Glutamatergic neuron (in vitro differentiated cells): Measurements from ENCODE around the gene DROSHA. TPM values are rescaled to one million over a fixed set of nuclear protein-coding genes. Genes with fewer than 3 reads are reported as not detected.

ENCODE experiments used
- DNase-seq: peaks from one replicate; pipeline ENCODE4 v3.0.0; 2022
- H3K27ac Mint-ChIP-seq: one replicate; pipeline ENCODE4 v1.8.0; 2020; ENCODE audit warnings: mild to moderate bottlenecking, mixed read lengths, inconsistent platforms; ENCODE audit not compliant: unreplicated experiment
- H3K27me3 Mint-ChIP-seq: one replicate; pipeline ENCODE4 v1.8.0; 2020; ENCODE audit warnings: mild to moderate bottlenecking, moderate library complexity, mixed read lengths, inconsistent platforms; ENCODE audit not compliant: unreplicated experiment
- H3K36me3 Mint-ChIP-seq: one replicate; pipeline ENCODE4 v1.8.0; 2020; ENCODE audit warnings: mild to moderate bottlenecking, mixed read lengths, inconsistent platforms; ENCODE audit not compliant: unreplicated experiment
- H3K4me1 Mint-ChIP-seq: one replicate; pipeline ENCODE4 v1.8.0; 2020; ENCODE audit warnings: mild to moderate bottlenecking, low read depth, mixed read lengths, inconsistent platforms; ENCODE audit not compliant: unreplicated experiment
- H3K4me3 Mint-ChIP-seq: one replicate; pipeline ENCODE4 v1.8.0; 2020; ENCODE audit warnings: mild to moderate bottlenecking, mixed read lengths, inconsistent platforms; ENCODE audit not compliant: unreplicated experiment
- H3K9me3 Mint-ChIP-seq: one replicate; pipeline ENCODE4 v1.8.0; 2020; ENCODE audit warnings: mild to moderate bottlenecking, moderate library complexity, mixed read lengths, inconsistent platforms; ENCODE audit not compliant: unreplicated experiment
- total RNA-seq: library from RNA; stranded (reverse); fragmentation: NEBNext Ultra II Directional; extraction: Animal tissue kit (Norgen Biotek cat#: 25700); gene quantifications from one replicate; pipeline ENCODE4 v1.2.1, GENCODE V29; 2021; ENCODE audit not compliant: unreplicated experiment
- TF ChIP-seq, protein P1 (sequence below): fragments of 200-600 bp; sonication (generic); IDR thresholded peaks from one replicate; pipeline ENCODE4 v1.5.0; 2021; ENCODE audit not compliant: partially characterized antibody, unreplicated experiment

Gene DROSHA
- total RNA-seq, 1 donor from 2014 or later = 102 TPM

DNA sequence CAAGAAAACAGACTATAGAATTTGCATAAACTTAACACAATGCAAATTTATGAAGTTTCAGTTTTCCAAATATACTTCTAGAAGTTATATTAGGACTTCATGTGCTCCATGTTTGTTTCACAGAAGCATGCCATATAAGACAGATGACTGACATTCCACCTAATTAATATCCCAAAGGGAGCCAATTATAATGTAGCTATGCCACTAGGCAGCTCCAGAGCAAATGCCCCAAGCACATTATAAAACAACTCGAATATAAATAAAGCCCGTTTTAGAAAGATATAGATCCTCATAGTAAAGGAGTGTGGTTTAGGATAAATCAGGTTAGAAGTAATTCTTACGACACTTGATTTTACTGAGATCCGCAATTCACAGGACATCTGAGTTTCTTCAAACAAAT lies 8.9 kb downstream of the DROSHA start:
- no peak overlapping the region for H3K27ac Mint-ChIP-seq
- H3K4me3 Mint-ChIP-seq = no peak overlapping the region
- DNase-seq = no peak
- TF ChIP-seq, protein P1, sequence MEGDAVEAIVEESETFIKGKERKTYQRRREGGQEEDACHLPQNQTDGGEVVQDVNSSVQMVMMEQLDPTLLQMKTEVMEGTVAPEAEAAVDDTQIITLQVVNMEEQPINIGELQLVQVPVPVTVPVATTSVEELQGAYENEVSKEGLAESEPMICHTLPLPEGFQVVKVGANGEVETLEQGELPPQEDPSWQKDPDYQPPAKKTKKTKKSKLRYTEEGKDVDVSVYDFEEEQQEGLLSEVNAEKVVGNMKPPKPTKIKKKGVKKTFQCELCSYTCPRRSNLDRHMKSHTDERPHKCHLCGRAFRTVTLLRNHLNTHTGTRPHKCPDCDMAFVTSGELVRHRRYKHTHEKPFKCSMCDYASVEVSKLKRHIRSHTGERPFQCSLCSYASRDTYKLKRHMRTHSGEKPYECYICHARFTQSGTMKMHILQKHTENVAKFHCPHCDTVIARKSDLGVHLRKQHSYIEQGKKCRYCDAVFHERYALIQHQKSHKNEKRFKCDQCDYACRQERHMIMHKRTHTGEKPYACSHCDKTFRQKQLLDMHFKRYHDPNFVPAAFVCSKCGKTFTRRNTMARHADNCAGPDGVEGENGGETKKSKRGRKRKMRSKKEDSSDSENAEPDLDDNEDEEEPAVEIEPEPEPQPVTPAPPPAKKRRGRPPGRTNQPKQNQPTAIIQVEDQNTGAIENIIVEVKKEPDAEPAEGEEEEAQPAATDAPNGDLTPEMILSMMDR = no peak
- no peaks in the 10 kb centered on the region for H3K9me3 Mint-ChIP-seq
- no peaks in the 10 kb centered on the region for H3K36me3 Mint-ChIP-seq
- H3K4me1 Mint-ChIP-seq = no peaks in the 10 kb centered on the region
- no peaks in the 10 kb centered on the region for H3K27me3 Mint-ChIP-seq

DNA sequence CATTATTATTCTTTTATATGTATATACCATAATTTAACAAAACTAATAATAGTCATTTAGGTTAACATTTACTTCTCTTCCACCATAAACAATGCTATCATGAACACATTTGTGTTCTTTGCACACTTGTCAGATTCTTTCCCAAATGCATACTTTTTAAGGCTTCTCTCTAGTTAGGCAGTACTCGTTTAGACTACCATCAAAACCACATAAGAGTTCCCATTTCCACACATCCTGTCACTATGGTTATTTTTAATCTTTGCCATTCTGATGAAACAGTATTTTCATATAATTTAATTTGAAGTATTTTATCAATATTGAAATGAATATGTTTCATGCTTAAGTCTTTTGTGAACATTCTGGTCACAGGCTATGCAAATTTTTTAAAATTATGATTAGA lies 15.1 kb downstream of the DROSHA start:
- H3K27me3 Mint-ChIP-seq = no peaks in the 10 kb centered on the region
- no peak for DNase-seq
- no peak overlapping the region for H3K27ac Mint-ChIP-seq
- H3K9me3 Mint-ChIP-seq = no peaks in the 10 kb centered on the region
- no peak overlapping the region for H3K4me3 Mint-ChIP-seq
- H3K36me3 Mint-ChIP-seq = peaks cover 5% of the 10 kb centered on the region
- TF ChIP-seq, protein P1 = no peak
- H3K4me1 Mint-ChIP-seq = no peaks in the 10 kb centered on the region

DNA sequence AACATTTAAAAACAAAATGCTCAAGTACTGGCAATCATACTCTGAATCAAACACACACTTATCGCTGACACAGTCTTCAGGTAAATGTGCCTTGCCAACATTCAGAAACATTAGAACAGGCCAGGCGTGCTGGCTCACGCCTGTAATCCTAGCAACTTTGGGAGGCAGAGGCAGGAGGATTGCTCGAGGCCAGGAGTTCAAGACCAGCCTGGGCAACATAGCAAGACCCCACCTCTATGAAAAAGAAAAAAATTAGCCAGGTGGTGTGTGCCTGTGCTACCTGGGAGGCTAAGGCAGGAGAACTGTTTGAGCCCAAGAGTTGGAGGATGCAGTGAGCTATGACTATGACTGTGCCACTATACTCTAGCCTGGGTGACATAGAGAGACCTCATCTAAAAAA lies 20.6 kb downstream of the DROSHA start:
- Mint-ChIP-seq H3K9me3 (no peaks in the 10 kb centered on the region), H3K27me3 (no peaks in the 10 kb centered on the region), H3K4me1 (no peaks in the 10 kb centered on the region), H3K36me3 (peaks cover 5% of the 10 kb centered on the region), H3K4me3 (no peak overlapping the region), H3K27ac (no peak overlapping the region)
- TF ChIP-seq, protein P1 = no peak
- no peak for DNase-seq

DNA sequence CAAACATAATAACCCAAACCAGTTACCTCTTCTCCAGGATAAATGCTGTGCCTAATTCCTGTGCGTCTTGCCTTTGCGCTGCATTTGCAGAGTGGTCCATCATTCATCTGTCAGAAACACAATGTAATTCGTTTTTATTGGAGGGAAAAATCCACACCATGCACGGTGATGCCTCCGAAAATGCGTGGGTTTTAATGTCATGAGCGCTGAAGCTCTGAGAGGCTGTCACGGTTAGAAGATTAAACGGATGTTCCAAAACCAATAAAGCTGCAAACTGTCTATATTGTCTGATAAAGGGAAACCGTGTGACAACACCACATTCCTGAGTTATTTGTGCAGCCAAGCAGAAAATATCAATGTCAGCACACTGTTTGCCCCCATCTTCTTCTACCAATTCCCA lies 27.4 kb downstream of the DROSHA start:
- Mint-ChIP-seq H3K9me3 (peaks cover 2% of the 10 kb centered on the region), H3K36me3 (peaks cover 9% of the 10 kb centered on the region), H3K27ac (no peak overlapping the region), H3K27me3 (no peaks in the 10 kb centered on the region), H3K4me1 (peaks cover 4% of the 10 kb centered on the region), H3K4me3 (no peak overlapping the region)
- DNase-seq = no peak
- TF ChIP-seq, protein P1 = no peak

DNA sequence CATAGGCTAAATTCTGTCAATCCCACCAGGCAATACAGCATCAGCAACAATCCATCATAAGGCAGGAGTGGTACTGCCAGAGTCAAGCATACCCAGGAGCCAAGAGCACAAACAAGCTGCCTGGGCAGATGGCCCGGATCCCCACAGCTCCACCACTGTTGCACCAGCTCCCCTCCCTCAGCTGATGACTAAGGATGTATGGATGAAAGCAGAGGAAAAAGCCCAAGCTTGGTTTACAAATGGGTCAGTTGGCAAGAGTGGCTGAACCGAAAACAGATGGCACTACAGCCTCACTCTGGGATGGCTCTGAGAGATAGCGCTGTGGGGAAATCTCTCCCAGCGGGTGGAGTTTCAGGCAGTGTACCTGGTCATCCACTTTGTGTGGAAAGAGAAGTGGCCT lies 29.4 kb downstream of the DROSHA start:
- Mint-ChIP-seq H3K27me3 (no peaks in the 10 kb centered on the region), H3K36me3 (peaks cover 9% of the 10 kb centered on the region)
- no peak for DNase-seq

More for the DNA sequence above, 29.4 kb downstream of the DROSHA start:
- no peak overlapping the region for H3K4me3 Mint-ChIP-seq
- peaks cover 5% of the 10 kb centered on the region for H3K9me3 Mint-ChIP-seq
- H3K4me1 Mint-ChIP-seq = peaks cover 4% of the 10 kb centered on the region
- H3K27ac Mint-ChIP-seq = peak overlapping the region; percentile 36
- TF ChIP-seq, protein P1 = no peak
